Left lung (tissue), 10 donors: Measurements from ENCODE around the gene ZNF581. TPM values are rescaled to one million over a fixed set of nuclear protein-coding genes. Genes with fewer than 3 reads are reported as not detected.

Experiments used
- ATAC-seq: fragments of 200-7000 bp; cut with Tn5 transposase; one replicate; pipeline ENCODE4 v1.9.1; 2020; ENCODE audit warnings: moderate library complexity
- DNase-seq, 4 donors: peaks; one replicate each; pipeline ENCODE4 v3.0.0-alpha.2; 2013 to 2020
- H3K27ac ChIP-seq, 2 donors: fragments of 200-600 bp; sonication (generic) in 1 of 2; one replicate each; pipeline versions ENCODE4 v1.5.0 to v1.8.0; 2020 to 2021
- H3K27me3 ChIP-seq, 2 donors: fragments of 200-600 bp; sonication (generic) in 1 of 2; one replicate each; pipeline versions ENCODE4 v1.5.0 to v1.8.0; 2020 to 2021
- H3K36me3 ChIP-seq, 2 donors: fragments of 200-600 bp; sonication (generic) in 1 of 2; one replicate each; pipeline versions ENCODE4 v1.5.0 to v1.8.0; 2020 to 2021
- H3K4me1 ChIP-seq, 2 donors: fragments of 200-600 bp; one replicate each; pipeline ENCODE4 v1.8.0; 2021
- H3K4me3 ChIP-seq, 2 donors: fragments of 200-600 bp; sonication (generic) in 1 of 2; one replicate each; pipeline versions ENCODE4 v1.5.0 to v1.8.0; 2020 to 2021; ENCODE audit warnings: mild to moderate bottlenecking in 1 of 2
- H3K9me3 ChIP-seq, 2 donors: fragments of 200-600 bp; sonication (generic) in 1 of 2; one replicate each; pipeline versions ENCODE4 v1.5.0 to v1.8.0; 2020 to 2021
- intact Hi-C, 2 donors: fragments of 100-400 bp; cut with DNase I; formaldehyde crosslinking; loops; one replicate each; pipeline versions ENCODE4 v1.11.2 to v1.14.2; 2022
- polyA plus RNA-seq, 6 donors: library from polyadenylated mRNA; unstranded; fragments of 120-200 nt; gene quantifications; one replicate each; pipeline ENCODE4 v1.2.1, GENCODE V29; 2013; ENCODE audit not compliant: insufficient read length in 6 of 6
- total RNA-seq, 2 donors: library from RNA; stranded (reverse); fragmentation: NEBNext Ultra II Directional; extraction: Animal tissue kit (Norgen Biotek cat#: 25700); gene quantifications; one replicate each; pipeline ENCODE4 v1.2.1, GENCODE V29; 2021
- TF ChIP-seq, protein P1 (sequence below), 2 donors: fragments of 200-600 bp; sonication (generic) in 1 of 2; IDR thresholded peaks; one replicate each; pipeline versions ENCODE4 v1.5.0 to v1.8.0; 2021; ENCODE audit warnings: antibody characterized with exemption in 2 of 2
- donor health status: DM: no; HTN: yes; CAD: no.
- donor health status: DM: no; HTN: no; CAD: no.

Gene ZNF581
- total and polyA plus RNA-seq, 8 donors = 14.5 to 32.3 (median 27.2) TPM

DNA sequence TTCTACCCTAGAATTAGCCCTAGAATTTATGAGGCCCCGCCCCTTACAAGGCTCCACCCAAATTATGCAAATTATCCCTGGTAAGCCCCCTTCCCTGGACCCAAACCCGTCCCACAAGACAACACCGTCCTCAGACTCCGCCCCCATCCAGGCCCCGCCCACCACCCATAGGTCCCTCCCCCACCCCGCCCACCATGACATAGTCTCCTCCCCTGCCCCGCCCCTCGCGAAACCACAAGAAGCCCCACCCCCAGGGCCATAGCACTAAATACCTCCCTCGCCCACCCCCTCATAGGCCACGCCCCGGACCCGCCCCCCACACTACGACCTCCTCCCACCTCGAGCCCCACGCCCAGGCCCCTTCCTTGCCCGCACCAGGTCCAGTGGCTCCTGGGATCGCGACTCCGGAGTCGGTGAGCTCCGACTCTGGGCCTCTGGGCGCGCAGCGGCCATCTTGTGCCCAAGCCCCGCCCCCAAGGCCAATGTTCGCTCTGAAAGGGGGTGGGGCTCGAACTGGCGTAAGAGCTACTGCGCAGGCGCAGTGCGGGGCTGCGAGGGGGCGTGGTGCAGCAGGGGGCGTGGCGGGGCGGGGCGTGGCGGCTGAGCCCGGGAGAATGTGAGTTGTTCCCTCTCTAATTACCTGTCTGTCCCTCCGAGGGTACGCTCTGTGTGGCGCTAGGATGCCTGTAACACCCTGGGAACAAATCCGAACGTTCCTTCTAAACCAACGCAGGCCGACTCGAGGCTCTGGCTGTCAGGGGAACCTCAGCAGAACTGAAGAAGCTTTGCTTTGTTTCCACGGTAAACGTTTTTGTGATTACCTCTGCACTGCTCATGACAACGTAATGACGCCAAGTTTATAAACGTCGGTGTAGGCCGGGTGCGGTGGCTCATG is 19.1 kb upstream of the ZNF581 start, which contains the start of gene ZNF784:
ZNF784 (minus strand) TSS at position 458 of the 895 bp plus-strand sequence; CDS start at position 453, 5 bp downstream.
- H3K4me3 ChIP-seq = peak within 1 kb of the TSS; percentile 30 to 45
- TF ChIP-seq, protein P1, sequence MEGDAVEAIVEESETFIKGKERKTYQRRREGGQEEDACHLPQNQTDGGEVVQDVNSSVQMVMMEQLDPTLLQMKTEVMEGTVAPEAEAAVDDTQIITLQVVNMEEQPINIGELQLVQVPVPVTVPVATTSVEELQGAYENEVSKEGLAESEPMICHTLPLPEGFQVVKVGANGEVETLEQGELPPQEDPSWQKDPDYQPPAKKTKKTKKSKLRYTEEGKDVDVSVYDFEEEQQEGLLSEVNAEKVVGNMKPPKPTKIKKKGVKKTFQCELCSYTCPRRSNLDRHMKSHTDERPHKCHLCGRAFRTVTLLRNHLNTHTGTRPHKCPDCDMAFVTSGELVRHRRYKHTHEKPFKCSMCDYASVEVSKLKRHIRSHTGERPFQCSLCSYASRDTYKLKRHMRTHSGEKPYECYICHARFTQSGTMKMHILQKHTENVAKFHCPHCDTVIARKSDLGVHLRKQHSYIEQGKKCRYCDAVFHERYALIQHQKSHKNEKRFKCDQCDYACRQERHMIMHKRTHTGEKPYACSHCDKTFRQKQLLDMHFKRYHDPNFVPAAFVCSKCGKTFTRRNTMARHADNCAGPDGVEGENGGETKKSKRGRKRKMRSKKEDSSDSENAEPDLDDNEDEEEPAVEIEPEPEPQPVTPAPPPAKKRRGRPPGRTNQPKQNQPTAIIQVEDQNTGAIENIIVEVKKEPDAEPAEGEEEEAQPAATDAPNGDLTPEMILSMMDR (IDR thresholded peaks at IDR 0.05) = no peak
- peaks cover 0 to 9% of the 10 kb centered on the region in 2 donors for H3K36me3 ChIP-seq
- ATAC-seq (peak; percentile 96), DNase-seq (peak; percentile 92 to 97 (median 94))
- H3K27me3 ChIP-seq = no peaks in the 10 kb centered on the region
- no peaks in the 10 kb centered on the region for H3K9me3 ChIP-seq
- H3K4me1 ChIP-seq = peaks cover 8 to 45% of the 10 kb centered on the region in 2 donors
- intact Hi-C loops = no loop called here
- peak within 1 kb of the TSS; percentile 88 to 91 for H3K27ac ChIP-seq

DNA sequence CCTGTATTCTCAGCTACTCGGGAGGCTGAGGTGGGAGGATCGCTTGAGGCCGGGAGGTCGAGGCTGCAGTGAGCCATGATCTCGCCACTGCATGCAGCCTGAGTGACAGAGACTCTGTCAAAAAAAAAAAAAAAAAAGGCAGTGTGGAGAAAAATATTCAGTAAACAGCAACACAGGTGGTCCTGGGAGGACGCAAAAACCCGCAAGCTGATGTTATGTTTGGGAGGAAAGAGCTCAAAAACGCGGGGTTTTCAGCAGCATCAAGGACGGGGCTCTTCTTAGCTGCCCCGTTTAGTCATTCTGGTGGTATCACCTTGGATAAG is 18.5 kb upstream of the ZNF581 start:
- Histone ChIP-seq H3K27ac (peak overlapping the region in 1 of 2 donors; percentile 88), H3K4me1 (peaks cover 3 to 38% of the 10 kb centered on the region in 2 donors), H3K9me3 (no peaks in the 10 kb centered on the region), H3K36me3 (peaks cover 0 to 9% of the 10 kb centered on the region in 2 donors), H3K4me3 (peak overlapping the region; percentile 30 to 45), H3K27me3 (no peaks in the 10 kb centered on the region)
- DNase-seq (peak in 1 of 4 donors; percentile 67), ATAC-seq (no peak)
- intact Hi-C loops = no loop called here
- TF ChIP-seq, protein P1 (IDR thresholded peaks at IDR 0.05) = no peak

GRCh38 chr19:55626350-55626749 is 17.1 kb upstream of the ZNF581 start:
- Histone ChIP-seq H3K9me3 (no peaks in the 10 kb centered on the region), H3K27me3 (no peaks in the 10 kb centered on the region), H3K4me1 (peaks cover 3 to 25% of the 10 kb centered on the region in 2 donors), H3K4me3 (no peak overlapping the region), H3K27ac (no peak overlapping the region), H3K36me3 (peaks cover 0 to 9% of the 10 kb centered on the region in 2 donors)
- TF ChIP-seq, protein P1 (IDR thresholded peaks at IDR 0.05) = no peak
- no peak for ATAC-seq
- DNase-seq = no peak
- intact Hi-C loops = no loop called here

GRCh38 chr19:55632463-55632834 is 11.0 kb upstream of the ZNF581 start:
- Histone ChIP-seq H3K27ac (no peak overlapping the region), H3K9me3 (no peaks in the 10 kb centered on the region), H3K4me3 (no peak overlapping the region), H3K27me3 (no peaks in the 10 kb centered on the region), H3K36me3 (no peaks in the 10 kb centered on the region), H3K4me1 (peaks cover 8 to 40% of the 10 kb centered on the region in 2 donors)
- DNase-seq (peak in 3 of 4 donors; percentile 79 to 92 (median 80)), ATAC-seq (peak; percentile 88)
- TF ChIP-seq, protein P1 (IDR thresholded peaks at IDR 0.05) = peak; percentile 86 to 90
- intact Hi-C loops = no loop called here

- peak overlapping the region; percentile 84 to 95 for H3K27ac ChIP-seq
- H3K4me3 ChIP-seq = peak overlapping the region in 1 of 2 donors; percentile 87
- H3K4me1 ChIP-seq = peaks cover 8 to 47% of the 10 kb centered on the region in 2 donors
- ATAC-seq = no peak
- DNase-seq = peak in 1 of 4 donors; percentile 41
- no peaks in the 10 kb centered on the region for H3K27me3 ChIP-seq
- H3K36me3 ChIP-seq = no peaks in the 10 kb centered on the region
- H3K9me3 ChIP-seq = no peaks in the 10 kb centered on the region
- TF ChIP-seq, protein P1 (IDR thresholded peaks at IDR 0.05) = no peak
- intact Hi-C loops = no loop called here
These were observed 9.6 kb upstream of the ZNF581 start for GRCh38 chr19:55633861-55634260.
